ENCODE data around the gene GPR4.

The GPR4 gene

DNA sequence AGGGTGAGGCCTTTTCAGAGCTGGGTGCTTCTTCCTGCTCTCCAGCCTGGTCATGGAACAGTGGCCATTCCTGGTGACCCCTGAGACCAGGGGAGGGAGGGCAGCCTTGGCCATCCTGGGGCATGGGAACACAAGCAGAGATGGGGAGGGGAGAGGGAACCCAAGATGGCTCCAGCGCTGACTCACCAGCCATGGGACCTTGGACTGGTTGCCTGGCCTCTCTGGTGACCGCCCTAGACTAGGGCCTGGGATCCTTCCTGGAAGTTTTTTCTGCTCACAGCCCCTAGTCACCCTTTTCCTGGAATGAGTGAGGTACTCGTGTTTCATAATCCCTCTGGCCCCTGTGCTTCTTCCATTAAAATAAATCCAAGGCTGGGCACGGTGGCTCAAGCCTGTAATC is 14.1 kb downstream of the GPR4 start:
- no peak for DNase-seq

DNA sequence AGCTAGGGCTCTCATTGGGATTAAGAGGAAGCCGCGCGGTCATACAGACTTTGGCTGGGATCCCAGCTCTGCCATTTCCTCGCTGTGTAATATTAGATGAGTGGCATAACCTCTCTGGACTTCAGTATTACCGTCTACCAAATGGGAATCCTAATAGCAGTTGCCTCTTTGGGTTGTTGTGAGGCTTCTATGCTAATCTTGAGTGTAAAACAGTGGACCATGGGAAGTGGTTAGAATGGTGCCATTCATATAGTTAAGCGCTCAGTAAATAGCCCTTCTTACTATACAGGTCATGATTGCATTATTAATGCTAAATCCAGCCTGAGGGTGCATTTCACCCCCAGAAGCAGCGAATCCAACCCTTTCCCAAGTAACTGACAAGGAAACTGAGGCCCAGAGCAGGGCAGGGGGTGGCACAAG is 16.8 kb downstream of the GPR4 start:
- DNase-seq, result no peak

DNA sequence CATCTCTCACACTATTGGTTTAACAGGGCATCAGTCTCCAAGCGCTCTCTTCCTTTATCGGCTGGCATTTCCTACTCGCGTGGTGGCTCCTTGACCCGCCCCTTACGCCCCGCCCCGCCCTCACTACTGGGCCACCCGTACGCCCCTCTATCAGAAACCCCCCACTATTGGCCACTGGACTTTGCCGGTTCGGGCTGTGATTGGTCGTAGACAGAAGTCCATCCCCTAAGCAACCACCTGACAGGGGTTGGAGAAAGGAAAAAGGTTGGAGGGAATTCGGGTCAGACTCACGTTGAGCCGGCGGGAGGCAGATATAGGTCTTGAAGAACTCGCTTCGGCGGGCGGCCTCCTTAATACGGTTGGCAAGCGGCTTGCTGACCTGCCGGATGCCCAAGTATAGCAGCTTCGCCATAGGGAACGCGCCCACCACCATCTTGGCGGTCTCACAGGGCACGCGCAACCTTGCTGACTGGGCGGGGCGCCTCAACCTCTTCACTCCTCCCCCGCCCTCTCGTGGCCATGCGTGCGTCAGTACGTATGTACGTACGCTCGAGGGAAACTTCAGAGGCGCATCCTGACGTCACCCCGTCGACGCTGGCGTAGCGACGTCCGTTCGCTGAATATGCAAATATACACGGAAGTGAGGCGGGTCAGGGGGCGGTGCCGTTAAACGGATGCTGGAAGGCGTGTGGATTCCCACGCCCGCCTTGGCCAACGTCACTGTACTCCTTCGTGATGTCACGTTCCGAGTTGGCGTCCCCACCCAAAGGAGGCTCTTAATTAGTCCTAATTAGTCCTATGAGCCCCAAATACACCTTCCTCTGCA is 17.5 kb downstream of the GPR4 start, which contains the start of gene OPA3:
Gene OPA3 (minus strand): TSS at position 471 of the 826 bp plus-strand sequence. CDS start 38 bp downstream, at position 433.
- DNase-seq, result peak; percentile 99

DNA sequence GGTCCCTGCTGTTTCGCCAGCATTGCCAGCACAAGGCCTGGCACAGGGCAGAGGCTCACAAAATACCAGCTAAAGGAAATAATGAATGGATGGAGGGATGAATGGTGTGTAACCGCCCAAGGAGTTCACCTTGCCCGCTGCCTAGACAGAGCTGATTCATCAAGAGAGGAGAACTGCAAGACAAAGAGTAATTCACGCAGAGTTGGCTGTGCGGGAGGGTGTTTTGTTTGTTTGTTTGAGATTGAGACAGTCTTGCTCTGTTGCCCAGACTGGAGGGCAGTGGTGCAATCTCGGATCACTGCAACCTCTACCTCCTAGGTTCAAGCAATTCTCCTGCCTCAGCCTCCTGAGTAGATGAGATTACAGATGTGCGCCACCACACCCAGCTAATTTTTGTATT is 20.4 kb downstream of the GPR4 start:
- no peak for DNase-seq

DNA sequence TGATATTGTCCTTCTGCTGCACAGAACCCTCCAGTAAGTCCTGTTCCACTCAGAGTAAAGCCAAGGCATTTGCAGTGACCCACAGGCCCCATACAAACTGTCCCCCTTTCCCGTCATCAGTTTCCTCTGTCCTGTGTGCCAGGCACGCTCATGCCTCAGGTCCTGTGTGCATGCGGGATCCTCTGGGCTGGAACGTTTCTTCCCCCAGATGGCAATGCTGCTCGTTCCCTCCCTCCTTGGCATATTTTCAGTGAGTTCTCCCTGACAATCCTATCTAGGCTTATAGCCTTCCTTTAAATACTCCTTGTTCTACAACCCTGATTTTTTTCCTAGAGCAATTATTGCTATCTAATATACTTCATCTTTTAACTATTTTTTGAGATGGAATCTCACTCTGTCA is 23.2 kb downstream of the GPR4 start:
- DNase-seq, result no peak

DNA sequence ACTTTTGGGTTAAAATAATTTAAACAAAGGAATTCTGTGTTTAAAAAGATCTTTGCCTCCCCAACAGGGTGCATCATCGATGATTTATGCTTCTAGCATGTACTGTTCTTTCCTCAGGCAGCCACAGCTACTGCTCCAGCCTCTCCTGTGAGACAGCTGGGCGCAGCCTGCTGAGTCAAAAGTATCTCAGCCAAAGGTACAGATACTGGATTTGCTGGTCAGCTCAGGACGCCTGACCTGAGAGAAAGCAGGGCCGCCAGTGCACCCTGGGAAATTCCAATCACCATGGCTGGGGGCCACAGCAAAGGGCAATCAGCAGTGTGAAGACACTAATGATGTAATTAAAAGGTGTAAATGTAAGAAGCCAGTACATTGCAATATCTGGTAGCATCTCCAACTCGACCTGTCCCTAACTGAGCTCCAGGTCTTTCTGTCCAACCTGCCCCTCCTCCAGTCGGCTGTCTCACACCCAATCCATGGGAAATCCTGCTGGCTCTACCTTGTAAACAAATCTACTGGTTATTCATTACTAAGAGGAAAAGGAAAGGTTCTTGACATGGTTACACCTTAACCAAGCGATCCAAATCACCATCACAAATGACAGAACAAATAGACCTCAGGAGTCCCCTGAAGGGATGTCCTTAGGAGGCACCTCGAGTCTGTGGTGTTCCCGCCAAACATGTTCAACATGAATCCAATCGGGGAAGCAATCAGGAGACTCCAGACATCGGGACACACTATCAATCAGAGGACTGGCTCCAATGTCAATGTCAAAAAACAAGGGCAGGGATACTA is 24.7 kb downstream of the GPR4 start:
- DNase-seq, result no peak

DNA sequence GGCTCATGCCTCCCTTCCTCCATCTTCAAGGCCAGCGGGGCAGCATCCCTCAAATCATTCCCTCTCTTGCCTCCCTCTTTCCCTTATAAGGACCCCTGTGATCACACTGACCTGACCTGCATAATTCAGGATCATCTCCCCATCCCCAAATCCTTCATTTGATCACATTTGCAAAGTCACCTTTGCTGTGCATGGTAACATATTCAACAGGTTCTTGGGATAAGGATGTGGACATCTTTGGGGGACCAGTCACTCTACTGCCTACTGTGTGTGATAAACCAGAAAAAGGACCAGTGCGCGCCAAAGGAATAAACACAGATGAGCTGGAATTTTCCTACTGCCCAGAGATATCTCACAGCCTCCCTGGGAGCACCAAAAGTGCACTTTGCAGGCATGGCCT is 25.3 kb downstream of the GPR4 start:
- DNase-seq, result no peak

DNA sequence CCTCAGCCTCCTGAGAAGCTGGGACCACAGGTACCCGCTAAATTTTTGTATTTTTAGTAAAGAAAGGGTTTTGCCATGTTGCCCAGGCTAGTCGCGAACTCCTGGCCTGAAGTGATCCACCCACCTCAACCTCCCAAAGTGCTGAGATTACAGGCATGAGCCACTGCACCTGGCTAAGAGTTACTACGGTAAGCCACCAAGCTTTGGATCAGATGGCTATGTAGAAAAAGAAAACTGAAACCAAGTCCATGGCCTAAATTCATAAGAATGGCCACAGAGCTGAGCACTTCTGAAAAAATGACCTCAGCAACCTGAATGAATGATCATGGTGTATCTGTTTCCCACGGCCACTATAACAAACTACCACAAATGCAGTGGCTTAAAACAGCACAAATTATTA is 26.8 kb downstream of the GPR4 start:
- no peak for DNase-seq

DNA sequence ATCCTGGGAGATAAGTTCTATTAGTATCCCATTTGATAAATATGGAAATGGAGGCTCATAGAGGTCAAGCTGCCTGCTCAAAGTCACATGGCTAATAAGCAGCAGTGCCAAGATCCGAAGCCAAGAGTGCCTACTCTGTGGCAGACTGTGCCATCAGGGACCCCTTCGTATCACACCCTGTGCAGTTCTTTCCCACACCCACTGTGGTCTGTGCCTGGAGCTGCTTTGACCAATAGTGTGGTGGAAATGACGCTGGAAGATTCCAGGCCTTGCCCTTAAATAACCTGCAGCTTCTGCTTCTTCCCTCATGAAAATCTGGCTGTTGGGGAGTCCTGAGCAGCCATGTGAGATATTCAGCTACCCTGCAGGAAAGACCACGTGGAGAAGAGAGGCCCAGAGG is 27.5 kb downstream of the GPR4 start:
- no peak for DNase-seq

DNA sequence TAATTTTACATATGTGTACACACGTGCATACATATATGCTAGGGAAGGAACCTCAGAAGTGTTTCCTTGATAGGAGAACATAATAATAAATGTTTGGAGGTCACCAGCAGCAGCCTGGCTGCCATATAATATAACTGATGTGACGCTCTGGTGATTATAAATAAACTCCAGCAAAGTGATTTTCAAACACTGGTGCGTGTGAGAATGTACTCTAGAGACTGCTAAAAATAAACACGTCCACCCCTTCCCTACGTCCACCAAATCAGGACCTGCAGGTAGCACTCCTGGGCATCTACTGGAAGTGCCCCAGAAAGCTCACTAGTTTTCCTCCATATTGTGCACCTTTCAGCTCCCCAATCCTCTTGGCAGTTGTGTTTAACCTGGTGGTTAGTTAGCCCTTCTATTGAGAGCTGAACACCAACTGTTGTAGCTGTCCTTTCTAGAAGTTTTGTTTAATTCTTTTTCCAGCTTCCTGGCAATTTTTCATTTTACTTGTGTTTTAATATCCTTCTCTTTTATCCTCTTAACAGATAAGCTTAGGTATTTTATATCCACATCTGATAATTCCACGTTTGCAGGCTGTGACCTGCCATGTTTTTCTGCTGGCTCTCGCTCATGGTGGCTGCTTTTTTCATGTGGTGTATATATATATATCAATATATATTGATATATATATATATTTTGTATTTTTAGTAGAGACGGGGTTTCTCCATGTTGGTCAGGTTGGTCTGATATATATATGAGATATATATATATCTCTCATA is 30.4 kb downstream of the GPR4 start:
- DNase-seq, result no peak

DNA sequence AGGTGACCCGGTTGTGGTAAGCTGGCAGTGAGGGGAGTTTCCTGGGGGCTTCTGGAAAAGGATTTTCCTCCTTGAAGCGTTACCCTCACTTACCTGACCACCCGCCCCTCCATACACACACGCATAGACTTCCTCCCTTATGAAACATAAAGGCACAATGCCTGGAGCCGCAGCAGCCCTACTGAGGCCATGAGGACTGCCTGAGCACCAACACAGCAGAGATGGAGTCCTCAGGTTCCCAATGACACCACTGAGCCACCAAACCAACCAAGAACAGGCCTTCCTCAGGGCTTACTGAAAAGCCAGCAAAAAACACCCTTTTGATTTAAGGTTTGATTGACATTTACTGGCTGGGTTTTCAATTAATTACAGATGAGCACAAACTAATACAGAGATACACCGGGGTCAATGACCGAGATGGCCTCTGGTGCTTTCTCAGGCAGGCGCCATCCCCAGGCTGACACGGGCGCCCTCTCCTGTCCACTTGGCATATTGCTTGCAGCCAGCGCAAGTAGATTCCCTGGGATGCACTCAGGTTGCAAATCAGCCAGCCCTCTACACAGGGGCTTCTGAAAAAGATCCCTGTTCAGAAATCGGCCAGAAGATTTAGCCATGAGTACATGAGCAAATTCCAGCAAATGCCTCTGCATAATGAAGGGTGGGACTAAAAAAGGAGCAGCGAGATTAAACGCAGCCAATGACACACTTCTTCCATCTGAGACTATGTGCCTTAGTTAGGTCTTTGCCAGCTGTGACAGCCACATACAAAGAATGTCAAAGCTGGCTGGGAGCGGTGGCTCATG is 32.2 kb downstream of the GPR4 start:
- peak; percentile 59 for DNase-seq

DNA sequence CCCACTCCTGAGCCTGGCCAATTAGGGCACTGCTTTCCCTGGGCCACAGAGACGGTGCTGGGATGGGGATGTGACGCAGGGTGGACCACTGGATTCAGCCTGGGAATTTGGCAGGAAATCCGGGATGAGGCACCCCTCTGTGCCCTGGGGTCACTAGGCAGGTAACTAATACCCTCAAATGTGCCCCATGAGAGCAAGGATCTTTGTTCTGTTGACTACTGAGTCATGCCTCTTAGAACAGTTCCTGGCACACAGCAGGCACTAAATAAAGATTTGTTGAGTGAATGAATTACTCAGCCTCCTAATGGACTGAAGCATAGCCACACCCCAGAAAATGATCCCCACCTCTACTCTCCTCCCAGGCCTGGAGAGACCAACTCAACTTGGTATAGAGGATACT is 33.3 kb downstream of the GPR4 start:
- DNase-seq, result no peak

DNA sequence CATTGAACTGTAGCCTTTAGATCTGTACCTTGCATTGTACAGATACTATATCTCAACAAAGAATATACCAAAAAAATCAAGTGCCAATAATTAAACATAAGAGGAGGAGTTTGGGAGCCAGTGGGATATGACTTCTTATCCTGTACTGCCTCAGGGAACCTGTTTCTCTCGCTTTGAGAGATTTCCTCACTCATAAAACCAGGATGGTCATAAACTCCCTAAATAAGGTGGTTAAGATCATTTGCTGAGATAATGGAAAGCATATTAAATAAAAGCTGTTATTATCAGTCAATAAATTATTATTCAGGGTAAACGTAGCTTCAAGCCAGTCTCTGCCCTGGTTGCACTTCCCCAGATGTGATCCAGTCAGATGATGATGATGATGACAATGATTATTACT is 34.4 kb downstream of the GPR4 start:
- DNase-seq, result no peak

DNA sequence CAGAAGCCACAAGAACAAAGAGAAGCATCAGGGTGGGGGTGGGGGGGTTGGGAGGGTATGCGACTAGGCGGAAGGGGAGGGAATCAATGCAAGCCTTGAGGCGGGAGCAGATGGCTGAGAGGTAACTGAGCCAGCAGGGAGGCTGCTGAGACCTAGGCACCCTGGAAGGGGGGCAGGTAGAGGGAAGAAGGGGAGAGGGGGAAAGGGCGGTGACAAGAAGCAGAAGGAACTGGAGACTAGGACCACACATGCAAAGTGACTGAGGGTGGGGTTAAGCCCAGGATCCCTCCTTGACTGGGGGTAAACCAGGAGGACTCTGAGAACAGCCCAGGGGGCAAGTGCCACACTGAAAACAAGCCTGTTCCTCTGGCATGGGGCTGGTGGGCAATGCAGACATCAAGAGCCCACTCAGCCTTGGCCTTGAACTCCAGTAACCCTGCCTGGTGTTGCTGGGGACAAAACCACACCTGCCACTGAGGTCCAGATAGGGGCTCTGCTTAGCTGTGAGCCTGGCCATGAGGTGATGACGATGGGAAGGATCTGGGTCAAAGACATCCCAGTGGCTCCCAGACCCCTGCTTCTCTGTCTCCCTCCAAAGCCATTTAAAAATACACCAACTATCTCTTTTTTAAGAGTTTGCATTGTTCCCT is 37.8 kb downstream of the GPR4 start:
- no peak for DNase-seq

DNA sequence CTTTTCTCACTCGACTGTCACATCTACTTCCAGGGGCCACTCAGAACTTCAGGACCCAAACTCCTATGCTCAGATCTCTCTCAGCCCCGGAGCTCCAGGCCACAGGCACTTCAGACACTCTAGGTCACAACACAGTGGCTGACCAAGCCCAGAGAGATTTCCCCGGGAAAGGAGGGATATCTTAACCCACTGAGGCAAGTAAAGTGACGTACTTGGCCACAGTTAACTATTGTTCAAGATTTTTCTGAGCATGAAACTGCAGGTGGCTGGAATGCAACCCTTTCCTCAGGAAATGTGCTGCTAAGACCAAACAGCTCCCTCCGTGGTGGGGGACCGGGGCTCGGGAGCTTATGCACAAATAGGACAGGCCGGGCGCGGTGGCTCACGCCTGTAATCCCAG is 41.3 kb downstream of the GPR4 start:
- DNase-seq, result no peak

DNA sequence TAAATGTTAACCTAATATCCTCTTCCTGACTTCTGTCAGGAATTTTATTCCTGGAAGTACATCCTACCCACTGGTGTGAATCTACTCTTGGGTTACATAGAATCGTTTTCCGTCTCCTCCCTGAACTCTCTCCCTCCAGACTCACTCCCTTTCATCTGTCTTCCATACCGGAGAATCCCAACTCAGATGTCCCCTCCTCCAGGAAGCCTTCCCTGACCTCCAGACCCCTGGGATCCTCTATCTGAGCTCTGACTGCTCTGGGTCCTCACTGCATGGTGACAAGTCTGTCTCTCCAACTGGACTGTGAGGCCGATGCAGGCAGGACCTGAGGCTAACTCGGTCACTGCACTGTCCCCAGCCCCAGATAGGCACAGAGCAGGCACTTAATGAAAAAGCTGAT is 42.0 kb downstream of the GPR4 start:
- DNase-seq, result no peak

DNA sequence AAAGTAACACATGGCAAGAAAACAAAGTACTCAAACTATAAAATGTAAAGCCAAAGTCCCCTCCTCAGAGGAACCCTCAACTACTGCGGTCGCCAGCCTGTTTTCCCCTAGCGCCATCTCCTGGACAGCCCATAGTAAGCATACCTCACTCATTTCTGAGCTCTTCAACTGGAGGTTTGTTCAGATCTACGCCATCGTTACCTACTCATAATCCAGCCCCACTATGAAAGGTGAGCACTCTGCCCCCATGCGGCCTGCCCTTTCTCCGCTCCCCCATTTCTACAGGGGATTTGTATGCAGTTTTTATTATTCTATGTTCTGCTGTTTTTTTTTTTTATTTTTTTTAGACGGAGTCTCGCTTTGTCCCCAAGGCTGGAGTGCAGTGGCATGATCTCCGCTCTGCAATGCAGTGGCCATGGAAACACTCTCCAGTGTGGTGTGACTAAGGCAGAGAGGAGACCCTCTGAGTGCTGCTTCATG is 43.6 kb downstream of the GPR4 start:
- DNase-seq, result peak; percentile 74

DNA sequence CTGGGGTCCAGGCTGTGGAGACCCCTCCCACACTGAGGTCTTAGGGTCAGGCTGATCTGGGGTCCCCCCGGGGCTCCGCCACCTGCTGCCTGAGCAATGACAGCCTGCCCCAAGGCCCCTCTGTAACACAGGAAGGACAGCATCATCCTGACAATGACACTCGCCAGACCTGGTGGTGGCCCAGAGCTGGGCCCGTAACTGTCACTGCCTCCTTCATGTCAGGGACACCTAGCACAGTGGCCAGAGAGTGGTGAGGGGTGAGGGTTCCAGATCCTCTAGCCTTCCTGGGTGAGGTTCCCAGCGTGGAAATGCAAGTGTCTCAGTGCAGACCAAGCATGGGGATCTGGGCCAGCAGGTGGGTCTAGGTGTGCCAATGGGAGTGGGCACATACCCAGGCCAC is 45.2 kb downstream of the GPR4 start:
- no peak for DNase-seq

DNA sequence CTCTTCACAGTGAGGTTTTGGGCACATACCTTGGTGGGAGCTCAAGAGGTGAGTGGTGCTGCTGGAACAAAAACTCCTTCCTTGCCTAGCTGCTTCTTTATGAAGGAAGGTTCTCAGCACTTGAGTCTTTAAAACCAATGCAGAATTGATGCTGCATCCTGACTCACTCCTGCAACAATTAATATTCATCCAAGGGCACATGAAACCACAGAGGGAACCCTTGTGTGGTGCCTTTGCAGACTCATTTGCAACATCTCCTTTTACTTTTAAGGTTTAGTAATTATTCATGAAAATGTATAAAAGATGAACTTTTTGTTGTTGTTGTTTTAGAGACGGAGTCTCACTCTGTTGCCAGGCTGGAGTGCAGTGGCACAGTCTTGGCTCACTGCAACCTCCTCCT is 47.5 kb downstream of the GPR4 start:
- DNase-seq, result no peak

DNA sequence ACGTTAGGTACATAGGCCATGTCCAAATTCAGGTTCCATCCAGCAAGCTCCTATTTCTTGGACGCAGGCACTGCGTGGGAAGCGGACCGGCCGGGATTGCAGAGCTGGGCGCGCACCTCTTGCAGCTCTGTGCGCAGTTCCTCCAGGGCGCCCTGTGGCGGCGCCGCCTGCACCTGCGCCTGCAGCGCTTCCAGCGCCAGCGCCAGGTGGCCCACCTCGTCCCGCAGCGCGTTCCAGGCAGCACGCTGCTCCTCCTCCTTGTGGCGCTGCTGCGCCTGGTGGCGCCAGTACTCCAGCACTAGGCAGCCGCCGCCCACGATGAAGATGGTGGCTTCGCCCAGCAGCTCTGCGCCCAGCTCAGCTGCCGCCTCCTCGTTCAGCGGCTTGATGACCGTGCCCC is 48.5 kb downstream of the GPR4 start:
- DNase-seq, result no peak

DNA sequence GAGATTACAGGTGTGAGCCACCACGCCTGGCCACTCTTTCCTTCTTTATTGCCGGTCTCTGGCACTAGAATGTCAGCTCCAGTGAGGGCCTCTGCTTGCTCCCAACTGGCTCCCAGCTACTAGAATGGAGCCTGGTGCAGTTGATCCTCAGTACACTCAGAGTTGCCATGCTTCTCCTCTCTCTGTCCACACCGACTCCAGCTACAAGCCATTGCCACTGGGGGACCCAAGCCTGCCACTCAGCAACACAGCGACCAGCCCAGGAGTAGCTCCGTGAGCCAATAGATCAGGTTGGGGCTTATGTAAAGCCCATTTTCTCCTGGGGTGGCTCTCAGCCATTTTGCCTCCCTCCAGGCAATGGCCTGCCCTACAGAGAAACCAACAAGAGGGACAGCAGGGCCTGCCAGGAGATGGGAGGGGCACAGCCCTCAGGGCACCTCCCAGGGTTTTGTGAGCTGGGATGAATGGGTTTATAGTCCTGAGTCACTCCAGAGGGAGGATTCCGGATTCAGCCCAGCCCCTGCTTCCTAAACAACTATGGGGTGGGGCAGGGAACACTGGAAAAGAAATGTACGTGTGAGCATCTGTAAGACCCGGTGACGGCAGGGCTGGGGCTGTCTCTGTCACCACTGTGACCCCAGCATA is 53.9 kb downstream of the GPR4 start:
- DNase-seq, result no peak
